Choroid plexus epithelial cell (primary cell): ENCODE data around the gene CSNK2B.
A peak's percentile ranks its signal among the peaks of the same experiment; 100 is the strongest.

Experiments
- DNase-seq: peaks from one replicate; pipeline ENCODE4 v3.0.0-alpha.2; 2010; ENCODE audit warnings: low read depth
- H3K4me3 ChIP-seq: 2 replicates; pipeline ENCODE4 v1.5.1; 2011; ENCODE audit warnings: low read depth, mild to moderate bottlenecking, control low read depth, low read length, moderate library complexity
- CTCF ChIP-seq: conservative IDR thresholded peaks from 2 replicates; pipeline ENCODE4 v1.5.1; 2011; ENCODE audit warnings: low read depth, mild to moderate bottlenecking, control low read depth, inconsistent platforms, low read length, moderate library complexity

Gene CSNK2B

GRCh38 chr6:31676322-31676903 lies 10.5 kb downstream of the CSNK2B start:
- no peak for TF ChIP-seq CTCF
- no peak overlapping the region for H3K4me3 ChIP-seq
- no peak for DNase-seq

DNA sequence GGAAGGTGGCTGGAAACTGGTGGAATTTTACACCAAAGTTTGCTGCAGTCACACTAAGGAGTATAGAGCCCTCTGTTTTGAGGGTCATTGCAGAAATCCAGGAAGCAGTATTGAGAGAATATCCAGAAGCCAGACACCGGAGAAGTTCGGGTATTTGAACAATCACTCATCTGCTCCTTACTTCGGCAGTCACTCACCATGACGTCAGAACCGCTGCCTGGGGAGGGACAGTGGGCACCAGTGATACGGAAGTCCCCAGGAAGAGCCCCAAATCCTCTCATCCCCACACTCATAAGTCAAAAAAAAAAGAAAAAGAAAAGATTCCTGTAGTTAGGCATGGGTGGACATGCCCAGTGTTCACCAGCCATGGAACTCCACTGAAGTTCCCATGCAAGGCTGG lies 11.0 kb downstream of the CSNK2B start:
- TF ChIP-seq CTCF = no peak
- no peak for DNase-seq
- H3K4me3 ChIP-seq = no peak overlapping the region

DNA sequence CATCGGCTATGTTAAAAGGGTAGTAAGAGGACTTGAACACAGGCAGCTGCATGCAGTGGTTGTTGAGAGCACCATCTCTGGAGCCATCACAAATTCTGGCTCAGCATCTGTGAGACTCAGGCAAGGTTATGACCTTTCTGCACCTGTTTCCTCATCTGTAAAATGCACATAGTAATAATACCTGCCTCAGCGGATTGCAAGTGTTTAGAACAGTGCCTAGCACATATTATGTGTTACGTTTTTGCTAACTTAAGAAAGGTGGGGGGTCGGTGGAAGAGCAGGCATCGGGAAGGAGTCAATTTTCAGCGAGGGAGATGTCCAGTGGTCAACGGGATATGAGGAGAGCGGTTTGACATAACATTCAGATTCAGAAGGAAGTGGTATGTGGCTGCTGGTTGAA lies 12.1 kb downstream of the CSNK2B start:
- no peak for TF ChIP-seq CTCF
- no peak overlapping the region for H3K4me3 ChIP-seq
- DNase-seq = no peak

GRCh38 chr6:31680226-31681134 lies 14.6 kb downstream of the CSNK2B start, which contains the start of gene LY6G5C:
LY6G5C (minus strand) TSS chr6:31681067; CDS start chr6:31680373, 694 bp downstream.
- peak within 1 kb of the TSS; percentile 61 for H3K4me3 ChIP-seq
- peak; percentile 96 for DNase-seq
- peak; percentile 86 for TF ChIP-seq CTCF

GRCh38 chr6:31681135-31681671 lies 15.3 kb downstream of the CSNK2B start:
- no peak for TF ChIP-seq CTCF
- DNase-seq = peak; percentile 18
- peak overlapping the region; percentile 61 for H3K4me3 ChIP-seq

GRCh38 chr6:31683591-31683990 lies 17.7 kb downstream of the CSNK2B start:
- TF ChIP-seq CTCF = no peak
- H3K4me3 ChIP-seq = no peak overlapping the region

More at GRCh38 chr6:31683591-31683990, 17.7 kb downstream of the CSNK2B start:
- no peak for DNase-seq
